Stimulated activated CD8-positive, alpha-beta memory T cell treated with anti-CD3 and anti-CD28 coated beads, Interleukin-12 subunit alpha, Interleukin-12 subunit beta, amount 100 ng/mL, for 1 hour (primary cell): ENCODE measurements around the gene FHOD3.
"Not testable (repeated sequence)": the region's sequence is repeated elsewhere in the genome, so short reads cannot be mapped to it uniquely, and the experiment has no call there.

ENCODE experiments used
- DNase-seq: peaks from one replicate; pipeline ENCODE4 v3.0.0-alpha.2; 2020; ENCODE audit warnings: low read depth

Gene FHOD3

DNA sequence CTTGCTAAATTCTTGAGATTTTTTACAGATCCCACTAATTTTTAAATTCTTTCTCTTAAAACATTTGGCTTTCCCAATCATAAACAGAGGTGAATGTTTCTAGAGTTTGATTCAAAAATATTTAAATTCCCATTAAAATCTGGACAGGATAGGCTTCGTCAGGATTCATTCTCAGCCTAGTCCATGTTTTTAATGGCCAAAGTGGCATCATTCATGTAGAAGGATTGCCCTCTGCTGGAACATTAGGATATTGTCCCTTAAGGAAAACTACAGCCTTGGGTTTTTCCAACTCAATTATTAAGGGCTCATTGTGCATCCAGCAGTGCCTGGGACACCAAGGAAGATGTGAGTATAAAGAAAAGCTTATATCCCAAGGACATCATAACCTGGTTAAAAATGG is 459.6 kb downstream of the FHOD3 start:
- DNase-seq: no peak

DNA sequence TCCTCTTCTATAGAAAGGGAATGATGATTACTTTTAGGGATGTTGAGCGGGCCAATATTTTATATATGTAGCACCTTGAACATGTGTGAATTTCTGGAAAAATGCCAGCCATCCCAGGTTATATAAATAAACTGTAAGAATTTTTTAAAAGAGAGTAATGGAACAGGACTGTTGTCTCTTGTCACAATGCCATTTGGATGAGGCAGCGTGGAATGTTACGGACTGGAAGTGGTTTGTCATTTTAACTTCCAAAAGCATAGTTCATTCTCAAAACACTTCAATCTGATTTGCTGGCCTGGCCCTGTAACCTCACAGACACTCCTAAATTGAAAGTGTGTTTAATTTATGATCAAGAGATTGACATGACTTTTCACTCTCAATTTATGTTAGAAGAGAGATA is 460.5 kb downstream of the FHOD3 start:
- DNase-seq: no peak

DNA sequence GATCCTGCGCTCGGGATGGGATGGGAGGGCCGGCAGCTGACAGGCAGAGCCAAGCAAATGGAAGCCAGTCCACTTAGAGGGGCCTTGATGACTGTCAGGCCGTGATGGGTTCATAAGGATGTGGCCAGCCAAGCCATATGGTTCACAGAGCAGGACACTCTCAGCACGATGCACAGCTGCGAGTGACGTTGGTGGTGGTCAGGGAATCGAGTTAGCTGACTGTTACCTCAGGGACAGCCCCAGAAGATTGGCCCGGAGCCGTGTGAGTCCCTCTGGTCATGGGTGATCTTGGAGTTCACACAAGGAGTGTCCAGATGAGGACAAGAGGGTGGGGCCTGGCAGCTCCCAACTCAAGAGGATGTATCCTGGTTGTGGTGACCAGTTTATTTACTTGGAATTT is 461.1 kb downstream of the FHOD3 start:
- DNase-seq: no peak

DNA sequence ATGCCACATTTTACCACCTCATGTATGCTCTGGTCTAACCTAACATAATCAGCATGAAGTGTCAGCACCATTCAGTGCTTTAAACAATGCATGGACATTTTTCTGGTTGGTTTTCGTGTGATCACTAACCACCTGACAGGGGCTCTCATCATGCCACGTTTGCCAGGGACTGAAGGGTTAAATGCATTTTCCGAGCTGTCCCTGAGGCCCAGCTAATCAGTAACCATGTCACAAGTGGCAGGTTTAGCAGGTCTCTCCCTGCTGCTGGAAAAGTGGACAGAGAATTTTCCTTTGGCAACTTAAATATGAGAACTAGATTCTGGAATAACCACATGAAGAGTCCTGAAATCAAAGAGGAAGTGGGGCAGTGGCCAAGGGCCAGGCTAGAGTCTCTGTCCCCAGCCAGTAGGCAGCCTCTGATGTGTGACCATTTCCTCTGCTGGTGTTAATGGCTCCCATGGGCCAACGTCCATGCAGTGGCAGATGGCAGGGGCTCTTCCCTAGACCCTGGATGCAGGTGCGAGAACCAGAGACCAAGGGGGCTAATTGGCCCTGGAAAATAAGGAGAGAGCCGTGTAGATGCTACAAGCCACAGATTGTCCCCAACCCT is 461.8 kb downstream of the FHOD3 start:
- DNase-seq: no peak

DNA sequence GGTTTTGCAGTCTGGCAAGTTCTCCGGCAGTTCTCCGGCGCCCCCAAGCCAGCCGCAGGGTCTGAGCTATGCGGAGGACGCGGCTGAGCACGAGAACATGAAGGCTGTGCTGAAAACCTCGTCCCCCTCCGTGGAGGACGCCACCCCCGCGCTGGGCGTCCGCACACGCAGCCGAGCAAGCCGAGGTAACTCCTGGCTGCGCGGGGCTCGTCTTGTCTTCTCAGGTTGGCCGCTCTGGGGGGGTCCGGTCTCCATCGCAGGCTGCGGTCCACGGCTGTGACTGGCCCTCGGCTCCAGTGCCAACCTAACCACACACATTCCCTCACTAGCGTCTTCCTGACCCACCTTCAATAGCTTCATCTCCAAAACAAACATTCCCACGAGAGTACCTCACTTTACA is 463.1 kb downstream of the FHOD3 start:
- DNase-seq: no peak

DNA sequence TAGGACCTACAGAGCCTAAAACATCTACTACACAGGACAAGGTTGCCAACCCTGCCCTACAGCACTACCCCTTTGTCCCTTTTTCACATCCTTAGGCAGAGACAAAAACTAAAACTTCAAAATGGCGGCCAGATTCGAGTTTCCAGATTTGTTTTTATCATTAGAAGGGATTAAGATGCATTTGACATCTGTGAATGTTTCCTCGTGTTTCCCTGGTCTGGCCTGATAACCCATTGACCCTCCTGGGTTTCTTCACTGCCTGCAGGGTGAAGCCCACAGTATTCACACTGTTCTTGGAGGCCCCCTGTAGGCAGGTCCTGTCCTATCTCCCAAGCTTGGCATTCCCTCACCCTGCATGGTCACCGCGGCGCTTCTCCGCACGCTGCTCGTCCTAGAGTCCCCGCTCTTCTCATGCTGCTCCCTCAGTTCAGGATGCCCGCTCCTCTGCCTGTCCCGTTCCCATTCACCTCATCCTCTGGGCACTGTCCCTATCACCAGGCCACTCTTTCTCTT is 463.7 kb downstream of the FHOD3 start:
- no peak for DNase-seq

DNA sequence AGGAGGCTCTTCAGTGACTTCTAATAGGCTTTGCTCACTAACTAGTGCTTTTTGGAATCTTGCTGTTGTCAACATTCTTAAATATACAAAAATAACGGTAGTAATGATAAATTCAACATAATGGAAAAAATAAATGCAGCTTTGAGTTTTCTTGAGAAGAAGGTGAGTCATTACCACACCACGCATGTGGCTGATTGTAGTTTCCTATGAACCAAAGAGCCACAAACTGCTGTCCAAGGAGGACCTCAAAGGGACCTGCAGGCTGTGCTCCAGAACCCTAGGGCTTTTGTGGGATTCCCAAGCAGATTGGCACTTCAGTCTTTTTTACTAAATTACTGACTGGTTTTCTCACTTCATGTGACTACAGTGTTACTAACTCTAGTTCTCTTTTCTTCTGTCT is 464.6 kb downstream of the FHOD3 start:
- no peak for DNase-seq

DNA sequence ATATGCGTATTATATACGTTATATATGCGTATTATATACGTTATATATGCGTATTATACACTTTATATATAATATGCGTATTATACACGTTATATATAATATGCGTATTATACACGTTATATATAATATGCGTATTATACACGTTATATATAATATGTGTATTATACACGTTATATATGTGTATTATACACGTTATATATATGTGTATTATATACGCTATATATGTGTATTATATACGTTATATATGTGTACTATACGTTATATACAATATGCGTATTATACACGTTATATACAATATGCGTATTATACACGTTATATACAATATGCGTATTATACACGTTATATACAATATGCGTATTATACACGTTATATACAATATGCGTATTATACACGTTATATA is 465.5 kb downstream of the FHOD3 start:
- DNase-seq: not testable (repeated sequence)

DNA sequence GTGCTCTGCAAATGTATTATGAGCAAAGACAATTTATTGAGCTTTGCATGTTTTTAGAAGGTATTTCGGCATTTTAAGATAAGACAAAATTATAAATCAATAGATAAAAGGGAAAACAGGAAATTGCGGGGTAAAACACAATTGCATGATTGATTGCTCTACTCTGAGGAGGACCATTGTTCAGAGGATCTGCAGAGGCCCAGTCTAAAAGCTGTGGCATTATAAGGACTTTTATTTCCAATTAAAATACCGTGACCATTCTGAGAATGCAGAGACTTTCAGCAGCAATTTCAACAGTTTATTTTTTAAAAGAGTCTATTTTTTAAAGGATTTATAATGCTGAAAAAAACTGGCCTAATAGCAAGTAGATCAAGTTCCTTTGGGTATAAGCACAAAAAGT is 469.3 kb downstream of the FHOD3 start:
- DNase-seq: no peak

DNA sequence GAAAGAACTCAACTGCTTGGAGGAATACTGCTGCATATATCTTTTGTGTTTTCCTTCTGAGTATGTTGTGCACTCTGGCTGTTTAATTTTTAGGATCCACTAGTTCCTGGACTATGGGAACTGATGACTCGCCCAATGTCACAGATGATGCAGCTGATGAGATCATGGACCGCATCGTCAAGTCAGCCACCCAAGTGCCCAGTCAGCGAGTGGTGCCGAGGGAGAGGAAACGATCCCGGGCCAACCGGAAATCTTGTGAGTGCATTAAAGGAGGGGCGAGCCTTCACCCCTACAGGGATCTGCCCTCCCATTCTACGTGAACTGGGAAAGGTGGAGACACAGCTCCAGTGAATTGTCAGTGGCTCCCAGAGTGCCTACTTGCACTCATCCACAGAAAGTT is 471.7 kb downstream of the FHOD3 start:
- no peak for DNase-seq

DNA sequence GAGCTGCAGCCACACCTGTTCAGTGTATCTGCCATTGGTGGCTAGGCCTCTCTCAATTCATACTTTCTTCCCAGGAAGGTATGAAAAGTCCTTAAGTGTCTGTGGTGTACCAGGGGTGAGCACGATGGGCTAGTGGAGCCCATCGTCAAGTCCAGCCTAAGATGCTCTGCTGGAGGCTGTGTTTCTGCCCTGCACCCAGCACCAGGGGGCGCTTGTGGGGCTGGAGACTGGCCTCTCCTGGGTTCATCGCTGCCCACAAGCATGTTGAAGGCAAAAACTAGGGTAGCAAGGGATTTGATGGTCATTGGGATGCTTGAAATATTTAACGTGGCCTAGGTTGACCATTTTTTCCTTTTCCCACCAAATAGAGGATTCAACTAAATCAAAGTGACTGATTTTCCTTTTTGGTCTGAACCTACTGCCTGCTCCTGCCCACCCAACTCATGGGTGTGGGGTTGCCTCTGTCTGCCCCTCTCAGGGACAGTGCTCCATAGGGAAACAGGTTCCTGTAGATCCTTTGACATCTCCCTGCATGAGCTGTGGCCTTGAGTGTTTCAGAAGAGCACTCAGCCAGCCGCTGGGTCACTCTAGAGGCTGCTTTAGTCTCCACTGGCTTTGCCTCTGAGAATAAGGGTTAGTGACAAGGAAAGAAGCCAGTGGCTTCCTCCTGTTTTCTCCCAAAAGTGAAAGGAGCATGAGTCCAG is 472.2 kb downstream of the FHOD3 start:
- no peak for DNase-seq

DNA sequence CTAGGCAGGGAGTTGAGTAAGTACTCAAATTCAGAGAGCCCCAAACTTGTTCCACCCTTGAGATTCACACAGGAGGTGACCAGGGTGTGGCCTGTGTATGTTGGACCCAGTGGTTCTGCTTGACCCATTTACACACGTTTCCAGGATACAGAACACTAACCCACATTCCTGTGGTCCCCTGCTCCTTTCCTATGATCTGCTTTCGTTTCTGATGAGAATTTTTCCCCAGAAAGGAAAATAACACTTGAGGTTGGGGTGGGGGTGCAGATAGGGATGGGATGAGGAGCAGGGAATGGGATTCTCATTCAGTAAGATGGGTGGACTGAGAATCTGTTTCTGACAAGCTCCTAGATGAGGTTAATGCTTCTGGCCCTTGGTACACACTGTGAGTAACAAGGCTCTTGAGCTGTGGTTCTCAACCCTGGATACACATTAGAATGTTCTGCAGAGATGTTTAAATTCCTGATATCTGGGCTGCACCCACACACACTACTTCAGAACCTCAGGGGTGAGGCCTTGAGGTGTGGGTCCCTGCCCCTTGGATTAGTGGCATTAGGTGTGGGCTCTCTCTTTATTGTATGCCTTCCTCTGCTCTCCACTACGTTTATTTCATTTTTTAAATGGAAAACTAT is 472.9 kb downstream of the FHOD3 start:
- DNase-seq: no peak

DNA sequence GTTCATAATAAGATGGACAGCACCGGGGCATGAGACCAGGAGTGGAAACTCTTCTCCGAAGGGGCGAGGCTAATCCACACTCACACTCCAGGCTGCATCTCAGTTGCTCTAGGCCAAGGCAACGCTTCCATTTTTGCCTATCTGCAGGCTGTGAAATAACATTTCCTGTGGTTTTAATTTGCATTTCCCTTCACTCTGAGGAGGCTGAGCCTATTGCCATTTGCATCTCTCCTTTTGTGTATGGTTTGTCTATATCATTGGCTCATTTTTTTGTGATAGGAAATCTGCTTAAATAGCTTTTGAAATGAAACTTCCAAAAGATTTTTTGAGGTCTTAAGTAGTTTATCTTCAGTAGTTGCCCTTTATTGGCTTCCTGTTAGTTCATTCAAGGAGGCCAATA is 473.7 kb downstream of the FHOD3 start:
- DNase-seq: no peak

DNA sequence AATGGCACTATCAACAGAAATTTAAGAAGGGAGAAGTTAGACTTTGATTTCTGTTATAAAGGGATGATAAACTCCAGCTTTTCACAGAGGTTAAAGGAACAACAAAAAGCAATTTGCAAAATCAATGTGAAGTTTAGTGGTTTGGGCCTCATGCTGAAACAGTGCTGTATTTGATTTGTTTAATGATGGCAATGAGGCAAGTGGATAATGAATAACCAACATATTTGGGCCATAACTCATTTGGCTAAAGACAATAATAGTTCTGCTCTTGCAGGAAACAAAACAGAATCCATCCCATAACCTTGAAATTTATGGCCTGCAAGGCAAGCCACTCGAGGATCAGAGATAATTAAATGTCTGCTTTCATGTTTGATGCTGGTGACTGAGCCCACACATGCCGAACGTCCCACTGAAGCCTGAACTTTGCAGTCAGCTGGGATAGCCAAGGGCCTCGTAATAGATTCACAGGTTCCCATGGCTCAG is 474.8 kb downstream of the FHOD3 start:
- no peak for DNase-seq

DNA sequence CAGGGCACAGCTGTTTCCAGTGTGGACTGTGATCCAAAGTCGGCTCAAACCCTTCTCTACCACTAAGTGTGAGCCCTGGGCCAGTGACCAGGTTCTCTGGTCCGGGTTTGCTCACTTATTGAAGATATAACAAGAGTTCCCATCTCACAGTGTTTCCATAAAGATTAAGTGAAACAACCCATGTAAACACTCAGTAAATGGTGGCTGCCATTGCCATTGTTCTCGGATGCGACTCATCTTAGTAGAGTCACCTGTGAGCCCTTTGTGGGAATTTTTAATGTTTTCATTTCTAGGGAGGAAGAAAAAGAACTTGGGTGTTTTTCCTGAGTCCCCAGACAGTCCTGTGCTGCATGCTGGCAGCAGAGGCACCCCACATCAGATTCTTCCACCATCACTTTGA is 477.9 kb downstream of the FHOD3 start:
- DNase-seq: no peak

DNA sequence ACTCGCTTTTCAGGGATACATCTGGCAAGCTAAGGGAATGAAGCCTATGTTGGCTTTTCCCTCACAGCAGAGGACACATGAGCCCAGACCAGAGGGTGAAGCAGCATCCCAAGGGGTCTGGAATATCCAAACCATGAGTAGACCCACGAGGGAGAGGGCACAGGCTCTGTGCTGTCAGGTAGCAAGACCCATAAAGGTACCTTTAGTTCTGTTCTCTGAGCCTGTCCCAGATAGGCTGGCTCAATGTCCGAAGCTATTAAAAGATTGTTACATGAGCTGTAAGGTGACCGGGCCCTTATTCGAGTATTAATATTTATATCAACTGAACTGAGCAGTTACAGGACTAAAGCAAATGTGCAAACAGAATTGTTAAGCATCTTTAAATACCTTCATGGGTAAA is 479.1 kb downstream of the FHOD3 start:
- DNase-seq: no peak

DNA sequence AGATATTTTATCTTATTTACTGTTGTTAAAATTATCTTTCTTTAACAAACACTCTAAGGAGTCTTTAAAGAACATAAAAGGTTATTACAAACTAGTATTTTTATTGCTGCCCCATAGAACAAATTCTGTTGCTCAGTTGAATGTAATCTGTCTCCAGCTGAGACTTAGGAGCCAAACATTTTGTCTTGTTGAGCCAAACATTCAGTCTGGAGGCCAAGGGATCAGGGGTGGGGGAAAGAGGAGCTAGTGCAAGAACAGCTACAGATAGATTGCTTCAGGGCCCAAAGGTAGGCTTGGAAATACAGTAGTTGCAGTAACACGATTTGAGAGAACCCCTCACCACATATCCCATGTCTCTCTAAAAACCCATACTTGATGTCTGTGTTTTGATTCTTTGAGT is 480.1 kb downstream of the FHOD3 start:
- DNase-seq: no peak

DNA sequence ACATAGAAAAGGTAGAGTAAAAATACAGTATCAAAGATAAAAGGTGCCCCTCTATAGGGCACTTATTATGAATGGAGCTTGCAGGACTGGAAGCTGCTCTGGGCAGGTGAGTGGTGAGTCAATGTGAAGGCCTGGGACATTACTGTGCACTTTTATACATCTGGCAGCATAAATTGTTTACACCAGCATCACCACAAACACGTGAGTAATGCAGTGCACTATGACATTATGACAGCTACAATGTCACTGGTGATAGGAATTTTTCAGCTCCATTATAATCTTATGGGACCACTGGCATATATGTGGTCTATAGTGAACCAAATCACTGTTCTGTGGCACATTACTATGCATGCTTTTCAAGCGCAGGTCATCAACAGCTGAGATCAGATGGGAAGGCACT is 483.2 kb downstream of the FHOD3 start:
- no peak for DNase-seq

DNA sequence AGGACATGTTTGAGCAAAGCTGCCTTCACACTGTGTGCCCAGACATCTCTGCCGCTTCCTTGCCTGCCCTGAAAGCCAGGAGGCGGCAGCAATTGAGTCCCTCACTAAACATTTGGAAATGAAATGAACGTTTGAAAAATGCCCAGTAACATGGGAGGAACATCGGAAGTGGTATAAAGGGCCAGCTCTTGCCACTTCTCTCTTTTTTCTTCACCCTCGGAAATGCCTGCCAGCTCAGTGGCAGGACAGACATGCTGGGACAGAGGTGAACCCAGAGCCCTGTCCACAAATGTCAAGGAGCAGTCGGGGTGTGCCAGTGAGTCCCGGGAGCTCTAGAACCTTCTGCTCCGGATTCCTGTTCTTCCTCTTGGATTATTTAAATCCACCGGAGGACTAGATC is 485.2 kb downstream of the FHOD3 start:
- DNase-seq: no peak

DNA sequence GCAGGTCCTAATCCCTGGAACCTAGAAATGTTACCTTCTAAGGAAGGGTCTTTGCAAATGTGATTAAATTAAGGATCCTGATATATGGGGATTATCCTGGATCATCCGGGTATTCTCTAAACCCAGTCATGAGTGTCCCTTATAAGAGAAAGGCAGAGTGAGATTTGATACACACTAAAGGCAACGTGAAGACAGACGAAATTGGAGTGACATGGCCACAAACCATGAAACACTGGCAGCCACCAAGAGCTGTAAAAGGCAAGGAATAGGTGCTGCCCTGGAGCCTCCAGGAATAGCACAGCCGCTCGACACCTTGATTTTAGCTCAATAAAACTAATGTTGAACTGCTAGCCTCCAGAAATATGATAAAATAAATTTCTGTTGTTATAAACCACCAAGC is 486.3 kb downstream of the FHOD3 start:
- no peak for DNase-seq

DNA sequence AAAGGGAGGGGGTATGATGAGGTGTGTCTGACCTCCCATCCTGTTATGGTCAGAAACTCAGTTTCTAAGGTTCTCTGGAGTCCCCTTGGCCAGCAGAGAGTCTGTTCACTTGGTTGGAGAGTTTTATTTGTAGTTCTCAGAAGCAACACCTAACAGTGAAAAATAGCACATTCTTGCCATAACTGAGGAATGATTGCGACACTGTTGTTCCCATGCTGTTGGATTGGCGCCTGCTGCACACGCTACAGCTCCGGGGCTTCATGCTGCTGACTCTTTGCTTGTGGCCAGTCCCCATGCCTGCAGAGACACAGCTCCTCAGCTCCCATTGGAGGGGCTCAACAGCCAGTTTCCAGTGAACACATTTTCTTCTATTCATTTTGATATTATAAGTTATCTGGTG is 489.2 kb downstream of the FHOD3 start:
- no peak for DNase-seq

DNA sequence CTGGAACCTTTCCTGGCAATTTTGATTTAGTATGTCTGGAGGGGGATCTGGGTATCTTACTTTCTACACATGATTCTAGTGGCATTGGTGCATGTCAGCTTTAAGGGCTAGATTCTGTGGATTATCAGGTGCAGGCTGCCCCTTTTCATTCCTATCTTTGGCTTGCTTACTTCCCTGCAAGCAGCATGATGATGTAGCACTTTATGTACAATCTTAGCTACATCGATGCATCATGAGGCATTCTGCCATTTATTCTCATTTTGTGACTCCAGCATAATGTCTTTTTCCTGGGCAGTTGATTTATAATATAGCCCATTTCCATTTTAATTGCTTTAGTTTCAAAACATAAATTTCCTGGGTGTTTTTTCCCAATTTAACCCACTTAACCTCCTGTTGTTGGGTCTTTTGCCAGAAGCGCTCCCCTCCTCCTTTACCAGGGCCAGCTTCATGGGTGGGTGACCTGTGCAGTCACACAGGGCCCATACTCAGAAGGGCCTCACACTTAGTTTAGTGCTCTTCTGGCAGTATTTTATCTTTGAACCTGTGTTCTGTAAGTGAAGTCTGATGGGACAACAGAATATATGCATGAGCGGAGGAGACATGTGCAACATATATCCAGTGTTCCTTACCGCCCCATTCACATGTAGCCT is 495.2 kb downstream of the FHOD3 start:
- no peak for DNase-seq
